Colonic mucosa (tissue), 4 donors: ENCODE measurements around the gene SYTL3. TPM values are rescaled to one million over a fixed set of nuclear protein-coding genes. Genes with fewer than 3 reads are reported as not detected.

Experiments
- DNase-seq: peaks from one replicate; pipeline ENCODE4 v3.0.0-alpha.2; 2020
- H3K27ac ChIP-seq: fragments of 200-600 bp; one replicate; pipeline ENCODE4 v1.8.0; 2021
- H3K27me3 ChIP-seq: fragments of 200-600 bp; one replicate; pipeline ENCODE4 v1.8.0; 2021
- H3K36me3 ChIP-seq: fragments of 200-600 bp; one replicate; pipeline ENCODE4 v1.8.0; 2021
- H3K4me1 ChIP-seq: fragments of 200-600 bp; one replicate; pipeline ENCODE4 v1.8.0; 2021; ENCODE audit warnings: mild to moderate bottlenecking
- H3K4me3 ChIP-seq: fragments of 200-600 bp; one replicate; pipeline ENCODE4 v1.8.0; 2021
- H3K9ac ChIP-seq, 2 donors: one replicate each; pipeline ENCODE4 v1.7.0; 2013; ENCODE audit warnings: control low read depth in 2 of 2, low read depth in 2 of 2, low read length in 2 of 2
- H3K9me3 ChIP-seq: fragments of 200-600 bp; one replicate; pipeline ENCODE4 v1.8.0; 2021
- intact Hi-C: fragments of 100-400 bp; cut with DNase I; formaldehyde crosslinking; loops from one replicate; pipeline ENCODE4 v1.14.1; 2022
- microRNA-seq: library from miRNA; unstranded; fragments of <30 nt; microRNA quantifications from one replicate; pipeline ENCODE4, GENCODE V29; 2019
- total RNA-seq, 2 donors: library from RNA; stranded (reverse); fragmentation: NEBNext Ultra II Directional in 1 of 2; extraction: Animal tissue kit (Norgen Biotek cat#: 25700) in 1 of 2; gene quantifications; one replicate each; pipeline ENCODE4 v1.2.1, GENCODE V29; 2021
- TF ChIP-seq, protein P1 (sequence below): fragments of 200-600 bp; IDR thresholded peaks from one replicate; pipeline ENCODE4 v1.8.0; 2022; ENCODE audit warnings: antibody characterized with exemption, mild to moderate bottlenecking
- donor health status: healthy.
- donor health status: DM: no; HTN: no; CAD: no.
- donor health status: DM: no; HTN: no; CAD: no.

The SYTL3 gene
- total RNA-seq, 2 donors from 2014 or later = 1.1 to 3.1 TPM

DNA sequence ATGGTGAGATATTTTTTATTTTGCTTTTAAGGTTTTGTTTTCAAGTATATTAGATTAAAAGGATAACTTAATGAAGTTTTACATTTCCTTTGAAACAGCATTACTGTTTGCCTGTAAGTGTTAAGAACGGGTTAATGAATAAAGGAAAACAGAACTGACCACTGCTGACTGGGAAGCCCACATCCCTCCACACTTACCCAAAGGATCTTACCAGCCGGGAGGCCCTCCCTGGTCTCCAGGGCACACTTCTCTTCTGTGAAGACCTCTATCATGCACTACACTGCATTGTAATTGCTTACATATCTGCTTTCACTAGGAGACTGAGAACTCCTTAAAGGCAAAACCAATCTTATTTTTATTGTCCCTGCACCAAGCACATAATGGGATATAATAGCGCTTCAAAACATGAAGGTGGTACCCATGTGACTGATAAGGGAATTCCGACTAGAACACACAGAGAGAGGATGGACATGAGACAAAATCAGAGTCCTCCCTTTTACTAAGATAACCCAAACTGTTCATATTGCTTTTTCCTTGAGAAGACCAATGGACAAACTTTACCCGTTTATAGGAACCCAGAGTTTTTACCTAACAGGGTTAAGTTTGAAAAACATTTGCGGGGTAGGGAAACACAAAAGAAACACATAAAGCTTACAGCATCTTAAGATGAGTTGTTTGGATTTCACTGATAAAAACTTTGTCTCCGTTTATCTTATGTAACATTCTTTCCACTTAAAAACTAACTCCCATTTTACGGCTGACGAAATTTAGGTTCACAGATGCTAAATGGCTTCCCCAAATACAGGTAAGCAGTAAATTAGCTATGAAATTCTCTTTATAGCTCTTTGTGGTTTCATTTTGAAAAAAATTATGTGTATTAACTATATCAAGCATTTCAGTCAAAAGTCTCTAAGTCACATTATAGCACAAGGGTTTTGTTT lies 160.6 kb downstream of the SYTL3 start:
- DNase-seq = no peak
- Histone ChIP-seq H3K4me3 (no peak overlapping the region), H3K9me3 (no peaks in the 10 kb centered on the region), H3K9ac (peak overlapping the region in 1 of 2 donors; percentile 64), H3K27ac (no peak overlapping the region), H3K36me3 (no peaks in the 10 kb centered on the region), H3K4me1 (peaks cover 20% of the 10 kb centered on the region), H3K27me3 (no peaks in the 10 kb centered on the region)
- intact Hi-C loops = loop anchor here (10.0 kb wide), 1 partner anchor 106 kb away; no protein-coding TSS in a partner anchor
- TF ChIP-seq, protein P1, sequence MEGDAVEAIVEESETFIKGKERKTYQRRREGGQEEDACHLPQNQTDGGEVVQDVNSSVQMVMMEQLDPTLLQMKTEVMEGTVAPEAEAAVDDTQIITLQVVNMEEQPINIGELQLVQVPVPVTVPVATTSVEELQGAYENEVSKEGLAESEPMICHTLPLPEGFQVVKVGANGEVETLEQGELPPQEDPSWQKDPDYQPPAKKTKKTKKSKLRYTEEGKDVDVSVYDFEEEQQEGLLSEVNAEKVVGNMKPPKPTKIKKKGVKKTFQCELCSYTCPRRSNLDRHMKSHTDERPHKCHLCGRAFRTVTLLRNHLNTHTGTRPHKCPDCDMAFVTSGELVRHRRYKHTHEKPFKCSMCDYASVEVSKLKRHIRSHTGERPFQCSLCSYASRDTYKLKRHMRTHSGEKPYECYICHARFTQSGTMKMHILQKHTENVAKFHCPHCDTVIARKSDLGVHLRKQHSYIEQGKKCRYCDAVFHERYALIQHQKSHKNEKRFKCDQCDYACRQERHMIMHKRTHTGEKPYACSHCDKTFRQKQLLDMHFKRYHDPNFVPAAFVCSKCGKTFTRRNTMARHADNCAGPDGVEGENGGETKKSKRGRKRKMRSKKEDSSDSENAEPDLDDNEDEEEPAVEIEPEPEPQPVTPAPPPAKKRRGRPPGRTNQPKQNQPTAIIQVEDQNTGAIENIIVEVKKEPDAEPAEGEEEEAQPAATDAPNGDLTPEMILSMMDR = no peak

DNA sequence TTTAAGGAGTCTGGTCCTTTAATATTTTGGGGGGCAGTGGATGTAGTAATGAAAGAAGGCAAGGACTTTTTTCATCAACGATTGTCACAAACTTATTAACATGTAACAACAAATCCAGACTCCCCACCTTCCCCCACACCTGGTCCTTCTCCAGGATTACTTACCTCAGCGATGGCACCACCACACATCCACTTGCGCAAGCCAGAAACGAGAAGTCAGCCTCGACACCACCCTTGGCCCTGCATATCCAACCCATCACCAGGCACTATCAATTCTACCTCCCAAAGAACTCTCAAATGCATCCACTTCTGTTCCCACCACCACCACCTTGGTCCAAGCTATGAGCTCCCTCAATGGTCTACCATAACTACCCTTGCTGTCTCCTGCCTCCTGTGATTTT lies 162.8 kb downstream of the SYTL3 start:
- Histone ChIP-seq H3K9ac (no peak overlapping the region), H3K27me3 (no peaks in the 10 kb centered on the region), H3K9me3 (no peaks in the 10 kb centered on the region), H3K27ac (no peak overlapping the region), H3K4me3 (no peak overlapping the region), H3K36me3 (no peaks in the 10 kb centered on the region), H3K4me1 (peaks cover 11% of the 10 kb centered on the region)
- TF ChIP-seq, protein P1 = no peak
- no peak for DNase-seq
- intact Hi-C loops = loop anchor here (2.0 to 10.0 kb wide), 2 partner anchors 42 to 108 kb away; no protein-coding TSS in a partner anchor

DNA sequence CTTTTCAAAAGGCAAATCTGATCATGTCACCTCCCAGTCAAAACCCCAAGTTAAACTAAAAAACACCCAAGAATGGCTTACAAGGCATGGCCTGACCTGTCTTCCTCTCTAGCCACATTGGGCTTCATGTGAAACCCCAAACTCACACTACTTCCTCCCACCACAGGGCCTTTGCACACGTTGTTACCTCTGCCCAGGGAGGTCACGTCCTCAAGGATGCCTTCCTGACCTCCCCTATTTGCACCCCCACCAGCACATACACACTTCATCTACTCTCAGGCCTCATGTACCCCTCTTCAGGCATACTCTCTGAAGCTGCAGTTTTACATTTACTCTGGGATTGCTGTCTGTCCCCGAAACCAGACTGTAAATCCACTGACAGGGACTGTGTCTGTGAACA lies 163.2 kb downstream of the SYTL3 start:
- DNase-seq = no peak
- no peak overlapping the region for H3K27ac ChIP-seq
- no peaks in the 10 kb centered on the region for H3K27me3 ChIP-seq
- intact Hi-C loops = loop anchor here (2.0 to 10.0 kb wide), 2 partner anchors 42 to 108 kb away; no protein-coding TSS in a partner anchor
- H3K4me3 ChIP-seq = no peak overlapping the region
- H3K9me3 ChIP-seq = no peaks in the 10 kb centered on the region
- TF ChIP-seq, protein P1 = no peak
- H3K36me3 ChIP-seq = no peaks in the 10 kb centered on the region
- peaks cover 11% of the 10 kb centered on the region for H3K4me1 ChIP-seq
- H3K9ac ChIP-seq = no peak overlapping the region

Small RNA genes lying within 50 kb of the gene (microRNA-seq; reads per million reads assigned to microRNA genes)
- gene MIR3918 = not detected
- not detected for gene MIR7161

Other genes starting within 250 kb of the SYTL3 start
- gene TMEM181, start 90.0 kb upstream of the SYTL3 start, total RNA-seq = 10 to 100 TPM; 33.2 to 57.4 TPM
- 100 to 1,000 TPM; 140 to 166 TPM for gene DYNLT1, start 5.3 kb upstream of the SYTL3 start, total RNA-seq
- gene EZR, start 169.3 kb downstream of the SYTL3 start, total RNA-seq = 100 to 1,000 TPM; 257 to 424 TPM